Superior temporal gyrus (tissue), 1 donor: Measurements from ENCODE around the gene TENT5D.
"Not testable (repeated sequence)": the region's sequence is repeated elsewhere in the genome, so short reads cannot be mapped to it uniquely, and the experiment has no call there.

Experiments
- DNase-seq: peaks from one replicate; pipeline ENCODE4 v3.0.0-alpha.2; 2016; ENCODE audit errors: extremely low spot score

Gene TENT5D

GRCh38 chrX:80420147-80420546 lies at the start of gene TENT5D:
Gene TENT5D, plus strand, starts transcription at chrX:80420447. Its CDS starts 22,093 bp downstream, at chrX:80442540.
- DNase-seq, result no peak

GRCh38 chrX:80385651-80386050 lies 34.6 kb upstream of the TENT5D start:
- DNase-seq, result not testable (repeated sequence)

- no peak for DNase-seq
These were observed 32.0 kb upstream of the TENT5D start for GRCh38 chrX:80388206-80388605.

GRCh38 chrX:80412042-80412441 lies 8.2 kb upstream of the TENT5D start:
- DNase-seq, result no peak

GRCh38 chrX:80423000-80423399 lies 2.8 kb downstream of the TENT5D start:
- DNase-seq, result no peak

- DNase-seq, result no peak
These were observed 3.5 kb downstream of the TENT5D start for GRCh38 chrX:80423744-80424143.

DNA sequence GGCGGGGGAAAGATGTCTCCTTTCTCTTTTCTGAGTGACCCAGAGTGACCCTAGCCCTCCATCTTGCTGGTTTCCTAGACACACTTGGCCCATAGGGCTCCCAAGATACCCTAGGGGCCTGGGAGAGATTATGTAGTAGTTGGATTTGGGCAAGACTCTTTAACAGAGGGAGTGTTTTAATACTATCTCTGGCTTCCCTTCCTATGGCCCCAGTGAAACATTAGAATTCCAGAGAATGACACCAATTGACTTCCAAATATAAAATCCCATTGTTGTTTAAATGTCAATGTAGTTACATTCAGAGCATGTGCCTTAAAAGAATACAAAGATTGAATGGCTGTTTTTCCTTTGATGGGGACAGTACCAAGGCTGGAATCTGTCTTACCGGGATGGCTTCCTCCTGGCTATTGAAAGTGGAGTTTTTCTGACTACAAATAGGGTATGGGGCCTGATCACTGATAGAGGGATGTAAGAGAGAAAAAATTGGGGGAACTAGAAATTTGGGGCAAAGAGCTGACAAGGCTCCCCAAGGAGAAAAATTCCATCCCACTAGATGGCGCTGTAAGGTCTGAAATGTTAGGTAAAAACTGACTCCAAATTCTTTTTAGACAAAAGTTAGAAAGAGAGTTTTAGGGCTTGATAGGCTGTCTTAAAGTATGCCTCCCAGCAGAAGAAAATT lies 10.7 kb downstream of the TENT5D start:
- DNase-seq, result no peak

- DNase-seq, result no peak
These were observed 11.2 kb downstream of the TENT5D start for GRCh38 chrX:80431505-80431832.

DNA sequence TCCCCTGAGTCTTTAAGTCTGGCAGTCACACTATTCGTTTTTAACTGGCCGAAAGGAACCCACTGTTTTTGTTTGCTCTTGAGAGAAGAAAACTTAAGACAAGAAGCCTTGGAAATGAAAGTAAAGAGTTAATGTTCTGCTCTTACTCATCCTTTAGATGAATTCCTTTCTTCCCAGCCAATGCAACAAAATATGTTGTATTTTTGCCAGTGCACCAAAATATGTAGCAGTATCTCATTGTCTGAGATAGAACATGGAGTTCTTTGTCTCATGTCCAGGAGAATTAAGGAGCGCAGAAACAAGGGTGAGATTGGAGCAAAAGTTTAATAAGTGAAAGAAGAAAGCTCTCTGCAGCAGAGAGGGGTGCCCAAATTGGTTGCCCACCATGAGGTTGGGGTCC lies 12.2 kb downstream of the TENT5D start:
- no peak for DNase-seq

DNA sequence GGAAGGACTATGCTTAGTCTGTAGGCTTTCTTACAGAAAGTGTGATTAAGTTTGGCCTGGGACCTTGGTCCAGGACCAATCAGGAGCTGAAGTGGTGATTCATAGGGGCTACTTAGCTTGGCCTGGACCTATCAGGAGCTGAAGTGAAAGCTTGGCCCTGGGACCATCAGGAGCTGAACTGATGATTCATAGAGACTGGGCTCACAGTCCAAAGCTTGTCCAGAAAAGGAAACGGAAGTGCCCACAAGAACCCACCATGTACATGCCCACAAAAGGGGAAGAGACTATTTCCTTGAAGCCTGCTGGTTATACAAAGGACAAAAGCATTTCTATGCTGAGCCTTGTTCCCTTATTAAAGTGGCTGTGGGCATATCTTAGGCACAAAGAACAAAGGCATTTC lies 12.6 kb downstream of the TENT5D start:
- no peak for DNase-seq

- DNase-seq, result not testable (repeated sequence)
These were observed 47.9 kb downstream of the TENT5D start for GRCh38 chrX:80468166-80468565.

GRCh38 chrX:80471582-80471981 lies 51.3 kb downstream of the TENT5D start:
- no peak for DNase-seq

DNA sequence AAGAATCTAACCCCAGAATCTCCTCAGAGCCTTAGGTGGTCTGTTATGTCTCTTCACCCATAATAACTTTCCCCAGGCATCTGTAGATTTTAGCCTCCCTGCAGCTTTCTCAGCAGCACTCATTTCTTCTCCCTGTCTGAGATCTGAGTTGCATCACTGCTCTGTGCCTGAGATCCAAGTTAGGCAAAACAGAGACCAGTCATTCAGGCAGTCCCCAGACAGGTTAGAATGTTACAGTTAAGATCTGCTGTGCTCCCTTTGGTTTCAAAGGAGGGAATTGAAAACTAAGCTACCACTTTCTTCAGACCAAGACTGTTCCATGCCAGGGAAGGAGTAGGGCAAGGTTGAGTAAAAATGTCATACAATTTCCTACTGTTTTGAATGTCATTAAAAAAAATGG lies 65.3 kb downstream of the TENT5D start:
- no peak for DNase-seq

- peak; percentile 4 for DNase-seq
These were observed 66.1 kb downstream of the TENT5D start for GRCh38 chrX:80486299-80486698.

GRCh38 chrX:80489166-80489565 lies 68.9 kb downstream of the TENT5D start:
- DNase-seq, result no peak
